GM19043 (cell line): ENCODE data around the gene HSPBP1.

Experiments used
- ATAC-seq: cut with Tn5 transposase; IDR thresholded peaks from one replicate; pipeline ENCODE4 v1.9.1; 2021; ENCODE audit warnings: low read depth; ENCODE audit not compliant: unreplicated experiment

HSPBP1 gene

DNA sequence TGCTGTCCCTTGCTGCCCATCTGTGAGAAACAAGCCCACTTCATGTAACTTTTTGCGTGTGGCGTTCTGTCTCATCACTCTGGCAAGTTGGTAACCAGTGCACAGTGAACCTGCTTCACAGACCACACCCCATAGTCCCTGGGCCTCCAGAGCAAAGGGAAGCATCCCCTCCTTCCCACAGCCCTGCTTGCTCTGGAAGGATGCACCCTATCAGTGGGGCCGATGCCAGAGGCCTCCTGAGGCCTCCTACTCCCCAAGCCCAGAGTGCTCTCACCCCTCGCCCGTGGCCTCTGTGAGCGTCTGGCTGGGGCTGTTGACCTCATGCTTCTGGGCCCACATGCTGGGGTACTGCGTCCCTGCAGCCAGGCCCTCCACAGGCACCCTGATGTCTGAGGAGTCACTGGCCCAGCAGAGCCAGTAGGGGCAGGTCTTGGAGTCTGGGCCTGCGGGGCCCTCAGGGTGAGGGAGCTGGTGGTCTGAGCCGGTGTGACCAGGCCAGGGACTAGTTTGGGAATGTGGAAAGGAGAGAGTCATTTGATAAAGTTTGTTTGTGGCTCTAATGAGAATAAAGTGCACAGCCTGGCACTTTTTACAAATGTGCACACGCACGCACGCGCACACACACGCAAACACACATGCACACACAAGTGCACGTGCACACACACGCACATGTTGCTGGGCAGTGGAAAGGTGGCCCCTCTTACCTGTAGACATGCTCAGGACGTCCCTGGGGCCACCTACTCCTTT is 56.4 kb downstream of the HSPBP1 start:
- no peak for ATAC-seq

DNA sequence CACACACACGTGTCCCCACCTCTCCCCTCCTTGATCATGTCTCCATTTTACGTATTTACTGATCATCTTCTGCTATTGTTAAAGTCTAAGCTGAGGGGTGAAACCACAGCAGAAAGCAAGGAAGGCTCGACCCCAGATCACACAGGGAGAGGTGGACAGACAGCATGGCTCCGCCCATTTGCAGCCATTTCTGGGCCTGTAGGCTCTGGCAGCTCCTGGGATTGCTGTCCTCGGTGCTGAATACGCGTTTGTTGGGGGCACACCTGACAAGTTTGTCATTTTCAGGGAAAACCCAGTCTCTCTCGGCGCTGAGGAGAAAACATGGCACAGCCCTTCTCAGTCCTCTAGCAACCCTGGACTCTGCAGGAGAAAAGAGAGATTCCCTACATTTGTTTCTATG is 59.4 kb downstream of the HSPBP1 start:
- ATAC-seq: no peak

DNA sequence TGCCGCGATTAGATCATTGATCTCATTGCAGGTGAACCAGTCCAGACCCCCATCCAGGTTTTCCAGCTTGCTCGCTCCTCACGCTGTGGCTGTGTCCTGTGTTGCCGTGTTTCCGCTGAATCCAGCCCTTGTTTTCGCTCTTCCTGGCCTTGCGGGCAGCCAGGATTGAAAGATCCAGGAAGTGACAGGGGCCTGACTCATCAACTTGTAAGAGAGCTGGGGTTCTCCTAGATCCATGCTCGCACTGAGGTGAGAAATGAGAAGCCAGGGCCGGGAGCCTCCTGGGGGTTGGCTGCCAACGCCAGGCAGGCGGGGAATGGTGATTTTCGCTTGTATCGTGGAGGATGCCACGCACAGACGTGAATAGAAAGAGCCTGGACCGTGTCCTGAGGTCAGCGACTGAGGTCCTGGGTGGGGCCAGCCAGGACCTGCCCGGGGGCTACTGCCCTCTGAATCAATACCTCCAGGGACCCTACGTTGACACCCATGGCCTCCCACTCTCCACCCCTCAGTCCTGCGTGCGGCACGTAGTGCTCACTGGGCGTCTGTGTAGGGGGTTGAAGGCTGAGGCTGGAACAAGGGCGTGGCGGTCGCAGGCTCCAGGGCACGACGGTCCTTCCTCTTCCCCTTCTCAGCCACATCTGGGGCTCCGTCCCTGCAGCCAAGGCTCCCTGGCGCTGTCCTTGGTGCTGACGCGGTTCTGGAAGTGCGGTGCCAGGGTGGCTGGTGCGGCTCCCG is 63.3 kb downstream of the HSPBP1 start:
- no peak for ATAC-seq

DNA sequence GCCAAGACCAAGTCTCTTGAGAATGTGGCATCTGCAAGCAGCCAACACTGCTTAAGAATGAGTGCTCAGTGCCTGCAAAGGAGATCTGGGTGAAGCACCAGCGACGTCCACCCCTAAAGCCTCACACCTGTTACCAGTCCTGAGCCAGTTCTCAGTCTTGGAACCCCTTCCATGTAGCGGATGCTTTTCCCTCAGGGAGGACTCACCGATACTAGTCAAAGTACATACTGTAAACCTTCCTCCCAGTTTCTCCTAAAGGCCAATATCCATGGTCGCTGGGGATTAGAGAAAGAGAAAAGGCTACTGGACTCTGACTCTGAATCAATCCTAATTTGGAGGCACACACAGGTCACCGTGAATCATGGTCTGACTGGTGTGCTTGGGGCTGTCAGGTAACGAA is 66.4 kb downstream of the HSPBP1 start:
- ATAC-seq: no peak

- ATAC-seq: no peak
These were observed 67.5 kb downstream of the HSPBP1 start for GRCh38 chr19:55212447-55212846.
